GM23248 (cell line): ENCODE results near the gene PLEKHG4B.

Experiments used
- EZH2 ChIP-seq: fragments of 200-600 bp; sonication (generic); IDR thresholded peaks from 2 replicates; pipeline ENCODE4 v1.6.1; 2018; ENCODE audit warnings: antibody characterized with exemption, mild to moderate bottlenecking; ENCODE audit not compliant: insufficient read depth, poor library complexity, severe bottlenecking
- EZH2phosphoT487 ChIP-seq: fragments of 200-600 bp; sonication (generic); IDR thresholded peaks from 2 replicates; pipeline ENCODE4 v1.6.1; 2018; ENCODE audit warnings: antibody characterized with exemption, moderate library complexity, mild to moderate bottlenecking, low read depth; ENCODE audit not compliant: insufficient read depth

GRCh38 chr5:185095-186070, 93.4 kb downstream of the PLEKHG4B start:
- no peak for TF ChIP-seq EZH2phosphoT487
- no peak for TF ChIP-seq EZH2
